ENCODE results near the gene NEAT1.

Gene NEAT1

GRCh38 chr11:65425105-65425970 lies 2.7 kb downstream of the NEAT1 start:
- 37 to 40% methylated on average over 8 of the region's 9 CpGs for WGBS, 2 experiments (ENCODE audit: insufficient coverage in 2 of 2)
- Histone ChIP-seq H3K4me1 (ENCODE audit: control insufficient read depth, insufficient read depth, low read length, poor library complexity, severe bottlenecking) (peaks cover 35% of the 10 kb centered on the region), H3K9me3 (ENCODE audit: control insufficient read depth, low read length) (no peaks in the 10 kb centered on the region), H3K27ac (ENCODE audit: low read depth, low read length, severe bottlenecking) (peak overlapping the region; percentile 99), H3K4me3 (ENCODE audit: extremely low read depth, insufficient read depth, low read length, poor library complexity, severe bottlenecking) (peak overlapping the region; percentile 93), H3K36me3 (ENCODE audit: control insufficient read depth, insufficient read depth, low read length) (peaks cover 65% of the 10 kb centered on the region)

DNA sequence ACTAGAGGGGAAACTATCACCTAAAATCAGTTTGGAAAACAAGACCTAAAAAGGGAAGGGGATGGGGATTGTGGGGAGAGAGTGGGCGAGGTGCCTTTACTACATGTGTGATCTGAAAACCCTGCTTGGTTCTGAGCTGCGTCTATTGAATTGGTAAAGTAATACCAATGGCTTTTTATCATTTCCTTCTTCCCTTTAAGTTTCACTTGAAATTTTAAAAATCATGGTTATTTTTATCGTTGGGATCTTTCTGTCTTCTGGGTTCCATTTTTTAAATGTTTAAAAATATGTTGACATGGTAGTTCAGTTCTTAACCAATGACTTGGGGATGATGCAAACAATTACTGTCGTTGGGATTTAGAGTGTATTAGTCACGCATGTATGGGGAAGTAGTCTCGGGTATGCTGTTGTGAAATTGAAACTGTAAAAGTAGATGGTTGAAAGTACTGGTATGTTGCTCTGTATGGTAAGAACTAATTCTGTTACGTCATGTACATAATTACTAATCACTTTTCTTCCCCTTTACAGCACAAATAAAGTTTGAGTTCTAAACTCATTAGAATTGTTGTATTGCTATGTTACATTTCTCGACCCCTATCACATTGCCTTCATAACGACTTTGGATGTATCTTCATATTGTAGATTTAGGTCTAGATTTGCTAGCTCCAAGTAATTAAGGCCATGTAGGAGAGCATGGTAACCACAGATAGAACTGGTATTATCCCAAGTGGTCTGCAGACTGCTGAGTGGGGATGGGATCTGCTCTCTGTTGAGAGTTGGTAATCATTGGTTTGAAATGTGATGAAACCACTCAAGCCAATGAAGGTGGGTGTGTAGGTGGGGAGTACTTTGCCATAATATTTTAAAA lies 3.6 kb downstream of the NEAT1 start:
- WGBS, 2 experiments (ENCODE audit: insufficient coverage in 2 of 2): 55 to 69% methylated on average over 2 of the region's 9 CpGs
- Histone ChIP-seq H3K27ac (ENCODE audit: low read depth, low read length, severe bottlenecking) (peak overlapping the region; percentile 99), H3K4me3 (ENCODE audit: extremely low read depth, insufficient read depth, low read length, poor library complexity, severe bottlenecking) (peak overlapping the region; percentile 93), H3K36me3 (ENCODE audit: control insufficient read depth, insufficient read depth, low read length) (peaks cover 71% of the 10 kb centered on the region), H3K9me3 (ENCODE audit: control insufficient read depth, low read length) (no peaks in the 10 kb centered on the region), H3K4me1 (ENCODE audit: control insufficient read depth, insufficient read depth, low read length, poor library complexity, severe bottlenecking) (peaks cover 27% of the 10 kb centered on the region)

GRCh38 chr11:65426839-65427690 lies 4.5 kb downstream of the NEAT1 start:
- Histone ChIP-seq H3K4me1 (ENCODE audit: control insufficient read depth, insufficient read depth, low read length, poor library complexity, severe bottlenecking) (peaks cover 19% of the 10 kb centered on the region), H3K27ac (ENCODE audit: low read depth, low read length, severe bottlenecking) (peak overlapping the region; percentile 99), H3K36me3 (ENCODE audit: control insufficient read depth, insufficient read depth, low read length) (peaks cover 77% of the 10 kb centered on the region), H3K4me3 (ENCODE audit: extremely low read depth, insufficient read depth, low read length, poor library complexity, severe bottlenecking) (peak overlapping the region; percentile 93), H3K9me3 (ENCODE audit: control insufficient read depth, low read length) (no peaks in the 10 kb centered on the region)
- 77 to 80% methylated on average over 9 of the region's 10 CpGs for WGBS, 2 experiments (ENCODE audit: insufficient coverage in 2 of 2)

DNA sequence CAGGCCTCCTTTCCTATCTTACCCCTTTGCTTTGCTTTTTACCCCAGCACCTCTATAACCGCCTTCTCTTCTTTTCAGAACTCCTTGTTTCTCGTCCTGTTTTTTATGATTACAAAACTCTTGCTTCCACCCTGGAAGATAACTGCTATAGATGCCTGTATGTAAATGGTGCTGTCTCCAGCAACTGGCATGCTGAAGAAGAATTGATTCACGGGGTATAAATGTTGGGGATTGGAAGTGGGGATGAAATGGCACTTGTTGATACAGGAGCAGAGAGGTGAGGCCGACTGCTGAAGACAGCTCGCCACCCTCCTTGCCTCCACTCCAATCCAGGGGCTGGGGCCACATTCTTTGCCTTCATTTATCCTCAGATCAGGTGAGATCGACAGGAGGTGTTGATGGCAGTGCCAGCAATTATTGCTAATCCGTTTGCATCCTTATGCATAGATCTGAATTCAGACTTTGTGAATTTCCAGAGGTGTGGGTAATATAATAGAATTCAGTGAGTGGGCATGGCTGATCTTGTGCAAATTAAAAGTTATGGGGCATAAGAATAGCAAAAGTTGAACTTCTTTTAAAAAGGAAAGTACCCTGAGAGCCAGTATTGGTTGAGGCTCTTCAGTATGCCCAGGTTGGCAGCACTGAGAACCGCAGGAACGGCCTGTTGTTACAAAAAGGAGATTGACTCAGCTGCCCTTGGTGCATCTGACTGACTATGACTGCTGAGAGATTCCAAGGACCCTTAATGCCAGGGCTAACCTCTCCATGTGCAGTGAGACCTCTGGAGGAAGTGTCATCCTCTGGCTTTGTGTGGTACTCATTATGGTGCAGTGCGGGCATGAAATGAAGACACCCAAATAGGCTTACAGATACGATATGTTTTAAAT lies 5.3 kb downstream of the NEAT1 start:
- H3K36me3 ChIP-seq (ENCODE audit: control insufficient read depth, insufficient read depth, low read length): peaks cover 83% of the 10 kb centered on the region
- H3K27ac ChIP-seq (ENCODE audit: low read depth, low read length, severe bottlenecking): peak overlapping the region; percentile 19
- WGBS, 2 experiments (ENCODE audit: insufficient coverage in 2 of 2): 79 to 89% methylated on average over 4 to 8 of the region's 11 CpGs
- no peaks in the 10 kb centered on the region for H3K9me3 ChIP-seq (ENCODE audit: control insufficient read depth, low read length)
- peak overlapping the region; percentile 93 for H3K4me3 ChIP-seq (ENCODE audit: extremely low read depth, insufficient read depth, low read length, poor library complexity, severe bottlenecking)
- peaks cover 19% of the 10 kb centered on the region for H3K4me1 ChIP-seq (ENCODE audit: control insufficient read depth, insufficient read depth, low read length, poor library complexity, severe bottlenecking)

DNA sequence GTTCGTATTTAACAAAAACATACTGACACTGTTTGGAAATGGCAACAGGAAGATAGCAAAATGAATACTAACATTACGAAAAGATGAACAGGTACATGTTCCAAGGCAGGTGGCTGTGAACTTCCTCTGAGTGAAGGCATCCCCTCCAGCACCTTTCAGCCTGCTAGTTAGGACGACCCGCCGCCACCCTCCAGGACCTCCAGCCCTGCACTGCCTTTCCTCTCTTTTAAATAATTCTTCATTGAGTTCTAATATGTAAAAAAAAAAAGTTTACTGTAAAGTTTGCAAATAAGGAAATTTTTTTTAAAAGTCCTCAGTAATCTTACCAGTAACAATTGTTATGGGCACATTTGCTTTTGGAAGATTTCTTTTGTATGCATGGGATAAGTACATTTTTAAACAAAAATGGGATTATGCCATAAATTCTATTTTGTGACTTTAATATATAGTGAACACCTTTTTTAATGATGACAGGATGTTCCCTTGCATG lies 6.0 kb downstream of the NEAT1 start:
- Histone ChIP-seq H3K36me3 (ENCODE audit: control insufficient read depth, insufficient read depth, low read length) (peaks cover 86% of the 10 kb centered on the region), H3K9me3 (ENCODE audit: control insufficient read depth, low read length) (no peaks in the 10 kb centered on the region), H3K27ac (ENCODE audit: low read depth, low read length, severe bottlenecking) (peak overlapping the region; percentile 19), H3K4me3 (ENCODE audit: extremely low read depth, insufficient read depth, low read length, poor library complexity, severe bottlenecking) (peak overlapping the region; percentile 93), H3K4me1 (ENCODE audit: control insufficient read depth, insufficient read depth, low read length, poor library complexity, severe bottlenecking) (peaks cover 17% of the 10 kb centered on the region)
- WGBS, 2 experiments (ENCODE audit: insufficient coverage in 2 of 2): 91 to 100% methylated on average over 1 of the region's 5 CpGs

- Histone ChIP-seq H3K9me3 (ENCODE audit: control insufficient read depth, low read length) (no peaks in the 10 kb centered on the region), H3K27ac (ENCODE audit: low read depth, low read length, severe bottlenecking) (no peak overlapping the region), H3K4me1 (ENCODE audit: control insufficient read depth, insufficient read depth, low read length, poor library complexity, severe bottlenecking) (peaks cover 17% of the 10 kb centered on the region), H3K36me3 (ENCODE audit: control insufficient read depth, insufficient read depth, low read length) (peaks cover 86% of the 10 kb centered on the region), H3K4me3 (ENCODE audit: extremely low read depth, insufficient read depth, low read length, poor library complexity, severe bottlenecking) (peak overlapping the region; percentile 93)
- WGBS, 2 experiments (ENCODE audit: insufficient coverage in 2 of 2): 53 to 71% methylated on average over 3 of the region's 9 CpGs
Measured at GRCh38 chr11:65429068-65429681, 6.6 kb downstream of the NEAT1 start.

DNA sequence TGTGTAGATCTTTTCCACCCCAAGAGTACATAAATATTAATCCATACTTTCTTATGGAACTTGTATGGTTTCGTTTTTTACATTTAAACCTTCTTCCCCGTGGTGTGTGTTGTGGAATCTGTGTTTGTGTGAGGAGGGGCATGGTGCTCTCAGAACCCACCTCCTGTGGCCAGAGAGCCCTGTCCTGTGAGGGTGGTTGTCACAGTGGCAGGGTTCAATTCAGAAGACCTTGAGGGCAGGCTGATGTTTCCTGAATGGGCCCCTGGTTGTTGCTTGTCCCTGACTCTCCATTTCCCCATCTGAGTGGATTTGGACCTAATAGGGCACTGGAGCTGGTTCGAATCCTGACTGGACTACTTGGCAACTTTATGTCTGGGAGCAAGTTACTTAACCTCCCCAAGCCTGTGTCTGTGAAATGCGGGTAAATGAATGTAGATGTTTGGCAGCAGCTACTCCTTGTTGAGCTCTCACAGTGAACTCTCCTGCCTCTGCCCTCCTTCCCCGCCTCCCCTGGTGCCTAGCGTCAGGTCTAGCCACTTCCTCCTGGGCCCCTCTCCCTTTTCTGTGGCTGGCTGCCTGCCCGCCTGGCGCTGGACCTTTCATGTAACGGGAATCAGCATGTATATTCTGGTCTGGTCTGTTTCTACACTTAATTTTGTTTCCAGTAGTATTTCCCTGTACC lies 7.3 kb downstream of the NEAT1 start:
- 49 to 67% methylated on average over 3 to 6 of the region's 9 CpGs for WGBS, 2 experiments (ENCODE audit: insufficient coverage in 2 of 2)
- peaks cover 86% of the 10 kb centered on the region for H3K36me3 ChIP-seq (ENCODE audit: control insufficient read depth, insufficient read depth, low read length)
- H3K9me3 ChIP-seq (ENCODE audit: control insufficient read depth, low read length): no peaks in the 10 kb centered on the region
- peak overlapping the region; percentile 56 for H3K27ac ChIP-seq (ENCODE audit: low read depth, low read length, severe bottlenecking)
- peak overlapping the region; percentile 93 for H3K4me3 ChIP-seq (ENCODE audit: extremely low read depth, insufficient read depth, low read length, poor library complexity, severe bottlenecking)
- H3K4me1 ChIP-seq (ENCODE audit: control insufficient read depth, insufficient read depth, low read length, poor library complexity, severe bottlenecking): peaks cover 17% of the 10 kb centered on the region

- WGBS, 2 experiments (ENCODE audit: insufficient coverage in 2 of 2): 89 to 94% methylated on average over 3 of the region's 6 CpGs
- H3K27ac ChIP-seq (ENCODE audit: low read depth, low read length, severe bottlenecking): peak overlapping the region; percentile 56
Measured at GRCh38 chr11:65430406-65431217, 8.0 kb downstream of the NEAT1 start.

More at GRCh38 chr11:65430406-65431217, 8.0 kb downstream of the NEAT1 start:
- Histone ChIP-seq H3K4me1 (ENCODE audit: control insufficient read depth, insufficient read depth, low read length, poor library complexity, severe bottlenecking) (peaks cover 17% of the 10 kb centered on the region), H3K9me3 (ENCODE audit: control insufficient read depth, low read length) (no peaks in the 10 kb centered on the region), H3K36me3 (ENCODE audit: control insufficient read depth, insufficient read depth, low read length) (peaks cover 86% of the 10 kb centered on the region), H3K4me3 (ENCODE audit: extremely low read depth, insufficient read depth, low read length, poor library complexity, severe bottlenecking) (peak overlapping the region; percentile 93)
